ENCODE data around the gene ADCY3.

Gene ADCY3

GRCh38 chr2:24872344-24873115, 47.5 kb downstream of the ADCY3 start:
- no peak for DNase-seq

- DNase-seq: no peak
Measured at GRCh38 chr2:24871852-24872333, 48.1 kb downstream of the ADCY3 start.

GRCh38 chr2:24870891-24871705, 48.9 kb downstream of the ADCY3 start:
- no peak for DNase-seq

GRCh38 chr2:24870440-24870839, 49.6 kb downstream of the ADCY3 start:
- no peak for DNase-seq

- no peak for DNase-seq
Measured at GRCh38 chr2:24866946-24867345, 53.1 kb downstream of the ADCY3 start.

GRCh38 chr2:24863641-24864040, 56.4 kb downstream of the ADCY3 start:
- DNase-seq: no peak

GRCh38 chr2:24861500-24861899, 58.5 kb downstream of the ADCY3 start:
- DNase-seq: no peak

- DNase-seq: no peak
Measured at GRCh38 chr2:24860631-24861030, 59.4 kb downstream of the ADCY3 start.

GRCh38 chr2:24859968-24860600, 60.0 kb downstream of the ADCY3 start:
- no peak for DNase-seq

- no peak for DNase-seq
Measured at GRCh38 chr2:24858996-24859395, 61.0 kb downstream of the ADCY3 start.

GRCh38 chr2:24857746-24858145, 62.3 kb downstream of the ADCY3 start:
- DNase-seq: no peak

- DNase-seq: no peak
Measured at GRCh38 chr2:24856791-24857211, 63.2 kb downstream of the ADCY3 start.

GRCh38 chr2:24855726-24856125, 64.3 kb downstream of the ADCY3 start:
- no peak for DNase-seq

GRCh38 chr2:24855022-24855622, 64.9 kb downstream of the ADCY3 start:
- no peak for DNase-seq

GRCh38 chr2:24853996-24854395, 66.0 kb downstream of the ADCY3 start:
- DNase-seq: no peak

- no peak for DNase-seq
Measured at GRCh38 chr2:24853046-24853445, 67.0 kb downstream of the ADCY3 start.

GRCh38 chr2:24852431-24853020, 67.5 kb downstream of the ADCY3 start:
- no peak for DNase-seq

- DNase-seq: no peak
Measured at GRCh38 chr2:24852026-24852425, 68.0 kb downstream of the ADCY3 start.

GRCh38 chr2:24850944-24851343, 69.1 kb downstream of the ADCY3 start:
- DNase-seq: no peak

GRCh38 chr2:24845691-24846090, 74.3 kb downstream of the ADCY3 start:
- DNase-seq: no peak

- DNase-seq: no peak
Measured at GRCh38 chr2:24844023-24844685, 75.9 kb downstream of the ADCY3 start.

- no peak for DNase-seq
Measured at GRCh38 chr2:24843330-24843860, 76.6 kb downstream of the ADCY3 start.

Data from NCI-H187 (cell line).